SHP77 (cell line): ENCODE results near the gene STXBP1.

Experiments
- DNase-seq, 2 experiments: peaks; one replicate each; lab custom pipeline; 2025; lab: John Stamatoyannopoulos, UW

STXBP1 gene

GRCh38 chr9:127611899-127612790, at the start of gene STXBP1:
Gene STXBP1, plus strand, starts transcription at chr9:127612277. Its CDS starts 127 bp downstream, at chr9:127612404.
- DNase-seq, result peak; percentile 65 to 84

GRCh38 chr9:127562279-127562796, 49.7 kb upstream of the STXBP1 start:
- no peak for DNase-seq

DNA sequence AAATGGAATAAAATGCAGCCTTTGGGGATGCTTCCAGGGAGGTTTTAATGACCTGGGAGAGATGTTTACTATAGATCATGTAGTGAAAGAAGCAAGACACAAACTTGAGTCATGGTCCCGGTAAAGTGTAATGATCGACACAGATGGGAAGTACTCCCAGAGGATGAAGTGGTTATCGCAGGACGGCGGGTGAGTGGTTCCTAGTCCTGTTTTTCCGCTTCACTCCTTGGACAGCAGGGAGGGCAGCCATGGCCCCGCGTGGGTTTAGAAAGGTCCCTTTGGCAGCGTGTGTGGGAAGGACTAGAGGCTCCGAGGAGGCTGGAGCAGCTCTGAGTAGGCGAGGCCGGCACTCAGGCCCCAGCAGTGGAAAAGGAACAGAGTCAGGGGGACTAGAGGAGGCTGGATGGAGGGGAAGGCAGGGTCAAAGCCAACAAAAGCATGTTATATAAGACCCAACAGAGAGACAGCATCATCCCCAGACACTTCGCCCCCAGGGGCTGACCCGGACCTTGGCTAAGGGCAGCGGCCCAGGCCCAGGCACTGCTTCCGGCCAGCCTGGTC, 49.2 kb upstream of the STXBP1 start:
- DNase-seq, result no peak

- DNase-seq, result no peak
These were observed 48.5 kb upstream of the STXBP1 start for GRCh38 chr9:127563579-127563978.

DNA sequence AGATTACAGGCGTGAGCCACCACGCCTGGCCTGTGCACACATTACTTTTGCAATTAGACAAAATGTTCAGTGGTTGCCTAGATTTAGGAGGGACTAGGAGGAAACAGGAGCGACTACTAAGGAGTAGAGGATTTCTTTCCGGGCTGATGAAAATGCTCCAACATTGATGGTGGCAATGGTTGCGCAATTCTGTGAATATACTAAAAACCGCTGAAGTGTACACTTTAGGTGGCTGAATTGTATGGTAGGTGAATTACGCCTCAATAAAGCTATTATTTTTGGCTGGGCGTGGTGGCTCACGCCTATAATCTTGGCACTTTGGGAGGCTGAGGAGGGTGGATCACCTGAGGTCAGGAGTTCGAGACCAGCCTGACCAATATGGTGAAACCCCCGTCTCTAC, 46.8 kb upstream of the STXBP1 start:
- DNase-seq, result no peak

DNA sequence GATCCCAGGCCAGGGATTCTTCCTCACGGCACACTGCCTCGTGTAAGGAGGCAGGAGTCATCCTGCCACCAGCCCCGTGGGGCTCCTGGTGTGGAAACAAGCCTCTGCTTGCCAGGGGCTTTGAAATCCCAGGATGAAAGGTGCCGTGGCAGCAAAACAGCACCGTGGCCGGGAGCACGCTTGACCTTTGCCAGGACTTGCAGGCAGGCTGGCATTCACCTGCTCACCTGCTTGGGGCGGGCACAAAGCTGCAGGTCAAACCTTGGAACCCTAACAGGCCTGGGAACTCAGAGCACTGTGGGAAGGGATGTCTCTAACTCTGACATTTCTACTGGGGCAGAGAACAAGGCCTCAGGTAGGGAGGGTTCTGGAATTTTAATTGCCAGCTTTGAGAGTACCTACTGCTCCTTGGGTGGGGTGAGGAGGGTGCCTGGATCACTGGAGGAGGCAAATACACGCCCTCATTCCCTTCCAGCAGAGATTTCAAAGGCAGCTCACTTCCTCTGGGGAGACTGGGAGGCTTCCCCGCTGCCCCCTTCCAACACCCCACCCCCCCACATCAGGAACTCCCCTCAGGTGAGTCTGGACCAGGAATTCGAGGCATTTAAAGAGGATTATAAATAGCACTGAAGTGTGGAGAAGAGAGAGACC, 45.6 kb upstream of the STXBP1 start:
- no peak for DNase-seq

GRCh38 chr9:127567035-127567729, 44.9 kb upstream of the STXBP1 start:
- peak in 1 of 2 experiments; percentile 11 for DNase-seq

DNA sequence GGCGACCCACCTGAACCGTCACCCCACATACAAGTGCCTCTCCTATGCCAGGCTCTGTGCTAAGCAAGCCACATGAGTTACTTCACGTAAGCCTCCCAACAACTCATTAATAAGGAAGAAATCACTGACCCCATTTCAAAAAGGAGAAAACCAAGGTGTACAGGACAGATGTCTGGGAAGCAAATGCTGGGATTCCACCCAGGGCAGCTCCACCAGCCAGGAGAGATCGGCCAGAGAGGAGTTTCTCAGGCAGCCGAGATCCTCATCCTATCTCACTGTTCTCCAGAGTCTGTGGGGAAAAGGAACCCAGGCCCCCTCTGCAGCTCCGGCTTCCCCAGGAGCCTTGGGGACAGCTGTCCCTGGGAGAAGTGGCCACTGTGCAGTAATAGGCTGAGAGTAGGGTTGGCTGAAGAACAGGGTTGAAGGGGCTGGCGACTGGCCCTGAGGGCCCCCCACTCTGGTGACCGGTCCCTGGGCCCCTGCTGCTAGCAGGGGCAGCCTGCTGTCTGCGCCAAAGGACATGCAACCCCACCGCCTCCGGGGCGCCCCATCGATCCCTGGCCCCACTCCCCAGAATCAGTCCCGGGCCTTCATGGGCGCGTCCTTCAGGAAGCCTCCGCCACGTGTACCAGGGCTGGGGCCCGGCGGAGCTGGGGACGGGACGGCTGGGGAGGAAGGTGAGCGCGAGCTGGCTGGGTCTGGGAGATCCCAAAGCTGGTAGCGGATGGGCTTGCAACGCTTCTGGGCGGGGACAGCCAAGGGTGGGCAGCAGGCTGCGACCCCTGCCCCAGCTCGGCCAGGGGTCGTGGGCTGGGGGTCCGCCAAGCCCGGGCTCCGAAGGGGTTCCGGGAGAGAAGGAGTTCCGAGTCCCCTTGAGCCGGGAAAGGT, 44.1 kb upstream of the STXBP1 start:
- peak in 1 of 2 experiments; percentile 22 for DNase-seq

GRCh38 chr9:127568618-127568970, 43.5 kb upstream of the STXBP1 start:
- no peak for DNase-seq

GRCh38 chr9:127568971-127569885, 42.8 kb upstream of the STXBP1 start:
- peak; percentile 64 to 80 for DNase-seq

- peak in 1 of 2 experiments; percentile 41 for DNase-seq
These were observed 42.1 kb upstream of the STXBP1 start for GRCh38 chr9:127569886-127570401.

GRCh38 chr9:127570533-127571111, 41.5 kb upstream of the STXBP1 start:
- no peak for DNase-seq

DNA sequence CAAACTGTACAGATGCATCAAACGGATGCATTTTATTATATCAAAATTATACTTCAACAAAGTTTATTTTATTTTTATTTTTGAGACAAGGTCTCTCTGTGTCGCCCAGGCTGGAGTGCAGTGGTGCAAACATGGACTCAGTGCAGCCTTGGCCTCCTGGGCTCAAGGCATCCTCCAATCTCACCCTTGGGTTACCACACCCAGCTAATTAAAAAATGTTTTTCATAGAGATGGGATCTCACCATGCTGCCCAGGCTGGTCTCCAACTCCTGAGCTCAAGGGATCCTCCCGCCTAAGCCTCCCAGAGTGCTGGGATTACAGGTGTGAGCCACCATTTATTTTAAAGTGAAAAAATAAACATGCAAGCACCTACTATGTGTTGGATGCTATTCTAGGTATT, 40.1 kb upstream of the STXBP1 start:
- no peak for DNase-seq

DNA sequence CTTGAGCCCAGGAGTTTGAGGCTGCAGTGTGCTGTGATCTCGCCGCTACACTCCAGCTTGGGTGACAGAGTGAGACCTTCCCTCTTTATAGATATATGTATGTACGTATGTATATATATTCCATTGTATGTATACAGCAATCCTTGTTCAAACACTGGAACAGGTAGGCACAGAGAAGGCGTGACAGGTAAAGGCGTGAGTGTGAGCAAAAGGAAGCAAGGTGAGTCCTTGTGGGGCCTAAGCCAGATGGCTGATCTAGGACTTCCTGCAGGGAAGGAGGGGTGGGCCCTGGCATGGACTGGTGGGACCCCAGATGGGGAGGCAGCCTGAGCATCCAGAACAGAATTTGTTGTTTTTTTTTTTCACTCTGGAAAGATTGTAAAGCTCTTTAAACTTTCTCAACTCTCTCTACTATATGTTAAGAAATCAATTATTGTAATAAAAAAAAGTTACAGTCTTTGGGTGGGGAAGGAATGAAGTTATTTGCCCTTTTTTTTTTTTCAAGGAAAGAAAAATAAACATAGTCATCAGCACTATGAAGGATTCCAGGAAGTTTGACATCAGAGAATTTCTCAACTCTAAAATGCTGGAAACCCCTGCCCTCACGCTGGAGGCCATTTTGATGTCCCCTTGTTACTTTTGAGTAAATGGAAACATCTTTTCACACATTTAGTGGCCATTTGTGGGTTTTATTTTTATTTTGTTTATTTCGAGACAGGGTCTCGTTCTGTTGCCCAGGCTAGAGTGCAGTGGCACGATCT, 38.9 kb upstream of the STXBP1 start:
- DNase-seq, result no peak

DNA sequence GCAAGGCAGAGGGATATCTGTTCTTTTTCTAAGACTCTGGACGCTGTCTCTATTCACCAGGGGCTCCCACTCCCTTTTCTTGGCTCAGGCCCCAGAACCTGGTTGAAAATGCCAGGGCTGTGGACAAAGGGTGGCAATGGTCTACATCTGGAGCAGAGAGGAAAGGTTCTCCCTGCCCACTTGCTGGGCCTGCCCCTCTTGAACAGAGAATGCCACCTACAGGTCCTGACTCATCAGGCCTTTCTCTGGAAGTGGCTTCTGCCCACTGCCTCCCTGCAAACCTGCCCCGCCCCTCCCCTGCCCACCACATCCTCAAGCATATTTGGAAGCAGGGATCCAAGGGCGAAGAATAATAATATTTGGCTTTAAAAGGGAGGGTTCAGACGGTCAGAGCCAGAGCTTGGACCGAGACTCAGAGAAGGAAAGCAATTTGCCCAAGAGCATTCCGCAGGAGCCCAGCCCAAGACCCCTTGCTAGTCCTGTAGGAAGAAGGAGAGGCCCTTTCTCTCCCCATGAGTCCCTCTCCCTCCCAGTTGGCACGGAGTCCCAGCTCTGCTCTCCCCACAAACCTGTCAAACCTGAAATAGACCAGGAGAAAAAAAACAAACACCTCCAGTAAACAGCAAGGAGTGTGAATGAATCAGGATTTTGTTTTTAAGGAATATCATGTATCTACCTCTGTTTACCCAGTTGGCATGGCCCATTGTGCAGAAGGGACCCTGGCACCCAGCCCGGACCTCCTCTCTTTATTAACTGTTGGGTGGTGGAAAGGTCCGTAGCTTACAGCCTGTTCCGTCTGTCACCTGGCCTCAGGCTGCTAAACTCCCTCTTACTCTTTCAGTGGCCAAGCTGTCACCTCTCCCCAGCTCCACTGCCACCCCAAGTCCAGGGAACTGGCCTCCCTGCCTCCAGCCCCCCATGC, 37.7 kb upstream of the STXBP1 start:
- DNase-seq, result peak; percentile 85 to 89

DNA sequence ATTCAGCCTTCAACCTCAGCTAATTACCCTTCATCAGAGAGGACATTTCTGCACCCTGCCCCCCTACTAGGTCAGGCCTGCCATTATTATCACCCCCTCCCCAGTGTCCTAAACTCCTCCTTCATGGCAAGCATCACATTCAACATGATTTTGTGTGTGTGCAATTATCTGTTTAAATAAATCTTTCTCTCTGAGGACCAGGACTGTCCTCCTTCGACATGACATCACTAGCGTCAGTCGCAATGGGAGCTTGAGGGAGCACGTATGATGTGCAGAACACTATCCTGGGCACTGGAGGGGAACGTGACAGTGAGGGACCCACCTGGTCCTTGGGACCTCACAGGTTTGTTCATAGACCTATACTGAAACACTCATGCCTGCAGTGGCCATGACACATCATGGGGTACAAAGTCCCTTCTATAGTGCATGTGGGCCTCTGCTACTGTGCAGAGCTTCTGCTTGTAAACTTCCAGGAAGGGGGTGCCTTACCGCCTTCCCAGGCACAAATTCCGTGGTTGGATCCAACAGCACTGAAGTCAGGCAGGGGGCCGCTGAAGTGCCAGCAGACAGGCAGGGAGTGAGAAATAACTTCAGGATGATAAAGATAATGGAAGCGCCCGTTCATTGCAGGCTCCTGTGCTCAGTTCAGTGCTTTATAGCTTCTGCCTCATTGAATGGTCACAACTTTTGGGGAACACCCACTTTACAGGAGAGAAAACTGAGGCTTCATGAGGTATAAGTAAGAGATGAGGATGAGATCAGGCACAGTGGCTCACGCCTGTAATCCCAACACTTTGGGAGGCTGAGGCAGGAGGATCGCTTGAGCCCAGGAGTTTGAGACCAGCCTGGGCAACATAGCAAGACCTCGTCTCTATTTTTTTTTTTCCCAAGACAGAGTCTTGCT, 36.0 kb upstream of the STXBP1 start:
- DNase-seq, result no peak
